Esophagus squamous epithelium (tissue), 4 donors: ENCODE results near the gene CAPN12.

Experiments
- CTCF ChIP-seq, 6 experiments: fragments of 450-650 bp in 4 of 6; fragments of 200-600 bp in 2 of 6; sonication (generic) in 2 of 6; IDR thresholded peaks; one replicate each; pipeline ENCODE4 v1.5.1; 2016 to 2019; ENCODE audit warnings: antibody characterized with exemption in 6 of 6, mild to moderate bottlenecking in 4 of 6, moderate library complexity in 4 of 6
- POLR2A ChIP-seq, 4 donors: fragments of 450-650 bp; IDR thresholded peaks; one replicate each; pipeline ENCODE4 v1.6.1; 2017; ENCODE audit warnings: antibody characterized with exemption in 4 of 4, mild to moderate bottlenecking in 4 of 4, moderate library complexity in 3 of 4

GRCh38 chr19:38690832-38691231 lies 53.4 kb downstream of the CAPN12 start:
- TF ChIP-seq POLR2A (IDR thresholded peaks at IDR 0.05) = no peak
- TF ChIP-seq CTCF (IDR thresholded peaks at IDR 0.05) = no peak
